Epithelial cell of esophagus (primary cell): Measurements from ENCODE around the gene PMEPA1.
A peak's percentile ranks its signal among the peaks of the same experiment; 100 is the strongest.

Experiments used
- DNase-seq: peaks from one replicate; pipeline ENCODE4 v3.0.0; 2010; ENCODE audit warnings: low read depth
- H3K4me3 ChIP-seq: 2 replicates; pipeline ENCODE4 v1.5.1; 2011; ENCODE audit warnings: mild to moderate bottlenecking, low read length, control low read depth
- TF ChIP-seq, protein P1 (sequence below): IDR thresholded peaks from 2 replicates; pipeline ENCODE4 v1.5.1; 2011; ENCODE audit warnings: low read depth, mild to moderate bottlenecking, low read length, control low read depth, inconsistent platforms; ENCODE audit not compliant: insufficient read depth; ENCODE audit errors: missing control alignments

PMEPA1 gene

DNA sequence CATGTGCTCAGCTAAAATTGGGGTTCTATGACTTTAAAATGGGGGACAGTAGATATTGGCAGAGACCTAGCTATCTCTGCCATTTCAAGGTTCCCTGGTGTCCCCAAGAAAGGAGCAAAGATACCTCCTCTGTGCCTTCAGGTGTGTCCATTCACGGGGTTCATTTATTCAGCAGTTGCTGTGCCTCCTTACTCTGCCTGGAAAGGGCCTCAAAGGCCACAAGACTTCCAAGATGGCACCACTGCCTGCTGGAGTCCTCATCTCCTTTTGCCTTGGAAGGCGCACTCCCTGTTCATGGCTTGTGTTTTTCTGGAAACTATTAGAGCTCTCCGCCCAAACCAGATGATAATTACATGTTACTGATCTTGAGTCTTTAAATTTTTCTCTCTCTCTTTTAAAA lies 85.7 kb downstream of the PMEPA1 start:
- H3K4me3 ChIP-seq: no peak overlapping the region
- TF ChIP-seq, protein P1, sequence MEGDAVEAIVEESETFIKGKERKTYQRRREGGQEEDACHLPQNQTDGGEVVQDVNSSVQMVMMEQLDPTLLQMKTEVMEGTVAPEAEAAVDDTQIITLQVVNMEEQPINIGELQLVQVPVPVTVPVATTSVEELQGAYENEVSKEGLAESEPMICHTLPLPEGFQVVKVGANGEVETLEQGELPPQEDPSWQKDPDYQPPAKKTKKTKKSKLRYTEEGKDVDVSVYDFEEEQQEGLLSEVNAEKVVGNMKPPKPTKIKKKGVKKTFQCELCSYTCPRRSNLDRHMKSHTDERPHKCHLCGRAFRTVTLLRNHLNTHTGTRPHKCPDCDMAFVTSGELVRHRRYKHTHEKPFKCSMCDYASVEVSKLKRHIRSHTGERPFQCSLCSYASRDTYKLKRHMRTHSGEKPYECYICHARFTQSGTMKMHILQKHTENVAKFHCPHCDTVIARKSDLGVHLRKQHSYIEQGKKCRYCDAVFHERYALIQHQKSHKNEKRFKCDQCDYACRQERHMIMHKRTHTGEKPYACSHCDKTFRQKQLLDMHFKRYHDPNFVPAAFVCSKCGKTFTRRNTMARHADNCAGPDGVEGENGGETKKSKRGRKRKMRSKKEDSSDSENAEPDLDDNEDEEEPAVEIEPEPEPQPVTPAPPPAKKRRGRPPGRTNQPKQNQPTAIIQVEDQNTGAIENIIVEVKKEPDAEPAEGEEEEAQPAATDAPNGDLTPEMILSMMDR: no peak
- DNase-seq: no peak

GRCh38 chr20:57622579-57623381 lies 87.0 kb downstream of the PMEPA1 start:
- DNase-seq: peak; percentile 97
- TF ChIP-seq, protein P1: peak; percentile 93
- H3K4me3 ChIP-seq: no peak overlapping the region

DNA sequence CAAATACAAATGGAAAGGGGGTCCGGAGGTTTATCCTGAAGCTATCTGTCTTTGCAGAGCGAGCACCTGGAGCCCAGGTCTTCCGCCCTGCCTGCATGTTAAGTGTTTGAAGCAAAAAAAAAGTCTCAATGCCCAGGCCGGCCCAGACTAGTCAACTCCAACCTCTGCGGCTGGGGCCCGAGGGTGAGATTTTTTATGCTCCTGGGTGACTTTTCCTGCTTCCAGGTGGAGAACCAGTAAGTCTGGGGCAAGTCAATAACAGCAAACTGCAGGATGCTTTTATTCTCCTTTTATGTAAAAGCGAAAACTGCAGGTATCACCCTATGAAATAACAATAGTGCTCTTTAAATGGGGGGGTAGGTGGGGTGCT lies 87.6 kb downstream of the PMEPA1 start:
- DNase-seq: peak; percentile 54
- no peak overlapping the region for H3K4me3 ChIP-seq
- TF ChIP-seq, protein P1: no peak

DNA sequence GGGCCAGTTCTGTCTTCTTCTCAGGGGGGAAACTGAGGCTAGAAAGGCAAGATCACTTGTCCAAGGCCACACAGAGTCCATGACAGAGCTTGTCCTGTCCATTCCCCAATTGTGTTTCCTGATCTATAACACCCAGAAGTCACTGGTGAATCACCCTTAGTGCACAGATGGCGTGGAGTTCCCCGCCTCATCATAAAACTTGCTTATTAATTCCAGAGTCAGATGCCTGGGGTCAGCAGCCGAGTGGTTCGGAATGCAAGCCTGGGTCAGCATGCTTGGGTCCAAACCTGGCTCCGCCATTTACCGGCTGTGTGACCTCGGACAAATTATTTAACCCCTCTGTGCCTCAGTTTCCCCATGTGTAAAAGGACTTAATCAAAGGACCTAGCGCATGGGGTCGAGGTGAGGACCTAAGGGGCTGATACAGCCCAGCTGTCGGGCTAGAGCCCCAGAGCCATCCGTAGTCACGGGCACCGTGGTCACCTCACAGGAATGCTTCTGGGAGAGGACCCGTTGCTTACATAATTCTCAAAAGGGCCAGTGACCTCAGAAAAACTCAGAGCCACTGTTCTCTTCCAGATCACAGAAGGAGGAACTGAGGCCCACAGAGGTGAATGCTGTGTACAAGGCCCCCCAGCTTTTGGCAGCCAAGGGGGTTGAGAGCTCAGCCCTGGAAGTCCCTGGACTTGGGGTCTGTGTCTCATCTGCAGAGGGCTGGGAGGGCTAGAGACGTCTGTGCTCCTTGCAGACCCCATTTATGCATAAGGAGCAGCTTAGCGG lies 88.2 kb downstream of the PMEPA1 start:
- TF ChIP-seq, protein P1: no peak
- peak; percentile 14 for DNase-seq
- H3K4me3 ChIP-seq: no peak overlapping the region

DNA sequence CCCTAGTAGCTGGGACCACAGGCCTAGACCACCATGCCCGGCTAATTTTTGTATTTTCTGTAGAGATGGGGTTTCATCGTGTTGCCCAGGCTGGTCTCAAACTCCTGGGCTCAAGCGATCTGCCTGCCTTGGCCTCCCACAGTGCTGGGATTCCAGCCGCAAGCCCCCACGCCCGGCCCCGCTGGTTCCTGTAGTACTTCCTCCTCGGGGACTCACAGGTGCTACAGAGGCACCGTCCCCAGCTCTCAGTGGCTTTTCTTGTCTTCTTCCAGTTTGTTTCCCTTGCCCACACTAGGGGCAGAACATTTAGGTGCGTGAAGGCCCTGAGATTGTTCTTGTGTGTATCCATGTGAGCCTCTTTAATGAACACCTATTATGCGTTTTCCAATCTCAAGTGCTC lies 88.8 kb downstream of the PMEPA1 start:
- TF ChIP-seq, protein P1: no peak
- no peak for DNase-seq
- H3K4me3 ChIP-seq: no peak overlapping the region

DNA sequence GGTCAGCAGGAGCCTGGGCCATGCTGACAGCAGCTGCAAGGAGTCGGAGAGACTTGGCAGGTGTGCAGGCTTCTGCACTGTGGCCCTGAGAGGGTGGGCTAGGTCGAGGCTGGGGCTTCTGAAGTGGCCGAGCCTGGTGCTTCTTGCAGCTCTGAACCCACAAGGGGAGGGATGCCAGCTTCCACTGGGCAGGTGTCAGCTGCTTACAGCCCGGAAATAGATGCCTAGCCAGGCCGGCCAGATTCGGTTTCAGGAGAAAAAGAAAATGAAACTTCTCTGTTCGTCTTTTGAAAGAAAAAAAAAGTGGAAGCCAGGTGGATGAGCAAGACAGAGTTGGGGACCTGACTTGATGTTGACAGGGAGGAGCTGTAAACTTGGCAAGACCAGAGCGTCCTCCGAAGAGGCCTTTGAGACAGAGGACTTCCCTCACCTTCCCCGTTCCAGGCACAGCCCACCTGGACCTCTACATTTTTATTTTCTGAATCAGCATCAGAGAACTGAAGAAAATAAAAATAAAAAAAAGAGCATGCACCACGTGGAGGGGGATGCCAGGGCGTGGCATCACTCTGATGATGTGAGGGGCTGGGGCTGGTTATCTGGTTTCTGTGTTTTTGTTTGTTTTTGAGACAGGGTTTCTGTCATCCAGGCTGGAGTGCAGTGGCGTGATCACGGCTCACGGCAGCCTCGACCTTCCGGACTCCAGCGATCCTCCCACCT lies 89.4 kb downstream of the PMEPA1 start, which contains the start of gene ZBP1:
Gene ZBP1, minus strand, starts transcription at position 153 of the 717 bp plus-strand sequence. Its CDS starts 131 bp downstream, at position 22.
- no peak within 1 kb of the TSS for H3K4me3 ChIP-seq
- TF ChIP-seq, protein P1: no peak
- no peak for DNase-seq
